Measurements from ENCODE around the gene NME8.

- no peak for TF ChIP-seq NFIC (IDR thresholded peaks at IDR 0.05)
- TF ChIP-seq, protein P1, sequence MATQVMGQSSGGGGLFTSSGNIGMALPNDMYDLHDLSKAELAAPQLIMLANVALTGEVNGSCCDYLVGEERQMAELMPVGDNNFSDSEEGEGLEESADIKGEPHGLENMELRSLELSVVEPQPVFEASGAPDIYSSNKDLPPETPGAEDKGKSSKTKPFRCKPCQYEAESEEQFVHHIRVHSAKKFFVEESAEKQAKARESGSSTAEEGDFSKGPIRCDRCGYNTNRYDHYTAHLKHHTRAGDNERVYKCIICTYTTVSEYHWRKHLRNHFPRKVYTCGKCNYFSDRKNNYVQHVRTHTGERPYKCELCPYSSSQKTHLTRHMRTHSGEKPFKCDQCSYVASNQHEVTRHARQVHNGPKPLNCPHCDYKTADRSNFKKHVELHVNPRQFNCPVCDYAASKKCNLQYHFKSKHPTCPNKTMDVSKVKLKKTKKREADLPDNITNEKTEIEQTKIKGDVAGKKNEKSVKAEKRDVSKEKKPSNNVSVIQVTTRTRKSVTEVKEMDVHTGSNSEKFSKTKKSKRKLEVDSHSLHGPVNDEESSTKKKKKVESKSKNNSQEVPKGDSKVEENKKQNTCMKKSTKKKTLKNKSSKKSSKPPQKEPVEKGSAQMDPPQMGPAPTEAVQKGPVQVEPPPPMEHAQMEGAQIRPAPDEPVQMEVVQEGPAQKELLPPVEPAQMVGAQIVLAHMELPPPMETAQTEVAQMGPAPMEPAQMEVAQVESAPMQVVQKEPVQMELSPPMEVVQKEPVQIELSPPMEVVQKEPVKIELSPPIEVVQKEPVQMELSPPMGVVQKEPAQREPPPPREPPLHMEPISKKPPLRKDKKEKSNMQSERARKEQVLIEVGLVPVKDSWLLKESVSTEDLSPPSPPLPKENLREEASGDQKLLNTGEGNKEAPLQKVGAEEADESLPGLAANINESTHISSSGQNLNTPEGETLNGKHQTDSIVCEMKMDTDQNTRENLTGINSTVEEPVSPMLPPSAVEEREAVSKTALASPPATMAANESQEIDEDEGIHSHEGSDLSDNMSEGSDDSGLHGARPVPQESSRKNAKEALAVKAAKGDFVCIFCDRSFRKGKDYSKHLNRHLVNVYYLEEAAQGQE (IDR thresholded peaks at IDR 0.05; ENCODE audit: low read depth): no peak
- no peak for TF ChIP-seq EP300 (IDR thresholded peaks at IDR 0.05; ENCODE audit: borderline replicate concordance)
- TF ChIP-seq, protein P2, sequence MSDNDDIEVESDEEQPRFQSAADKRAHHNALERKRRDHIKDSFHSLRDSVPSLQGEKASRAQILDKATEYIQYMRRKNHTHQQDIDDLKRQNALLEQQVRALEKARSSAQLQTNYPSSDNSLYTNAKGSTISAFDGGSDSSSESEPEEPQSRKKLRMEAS (IDR thresholded peaks at IDR 0.05): no peak
- no peak for TF ChIP-seq YY1 (IDR thresholded peaks at IDR 0.05; ENCODE audit: low read depth)
- TF ChIP-seq TAF1 (IDR thresholded peaks at IDR 0.05; ENCODE audit: low read depth): no peak
- TF ChIP-seq RAD21 (IDR thresholded peaks at IDR 0.05; ENCODE audit: low read depth): no peak
- TF ChIP-seq CEBPB (IDR thresholded peaks at IDR 0.05): no peak
- no peak for TF ChIP-seq TEAD4 (IDR thresholded peaks at IDR 0.05)
- no peak for TF ChIP-seq ZBTB7A (IDR thresholded peaks at IDR 0.05; ENCODE audit: low read depth)
- TF ChIP-seq EGR1 (IDR thresholded peaks at IDR 0.05): no peak
Observed at GRCh38 chr7:37893359-37893758, 45.0 kb downstream of the NME8 start.

Measured in Ishikawa (cell line).